GM23248 (cell line): Measurements from ENCODE around the gene NUBP2.

Experiments used
- EZH2 ChIP-seq: fragments of 200-600 bp; sonication (generic); IDR thresholded peaks from 2 replicates; pipeline ENCODE4 v1.6.1; 2018; ENCODE audit warnings: antibody characterized with exemption, mild to moderate bottlenecking; ENCODE audit not compliant: insufficient read depth, poor library complexity, severe bottlenecking
- EZH2phosphoT487 ChIP-seq: fragments of 200-600 bp; sonication (generic); IDR thresholded peaks from 2 replicates; pipeline ENCODE4 v1.6.1; 2018; ENCODE audit warnings: antibody characterized with exemption, moderate library complexity, mild to moderate bottlenecking, low read depth; ENCODE audit not compliant: insufficient read depth

GRCh38 chr16:1818873-1819525, 36.2 kb downstream of the NUBP2 start:
- TF ChIP-seq EZH2 (no peak), EZH2phosphoT487 (no peak)
